ENCODE data around the gene CFAP52.
"Not testable (repeated sequence)": the region's sequence is repeated elsewhere in the genome, so short reads cannot be mapped to it uniquely, and the experiment has no call there.

The CFAP52 gene

DNA sequence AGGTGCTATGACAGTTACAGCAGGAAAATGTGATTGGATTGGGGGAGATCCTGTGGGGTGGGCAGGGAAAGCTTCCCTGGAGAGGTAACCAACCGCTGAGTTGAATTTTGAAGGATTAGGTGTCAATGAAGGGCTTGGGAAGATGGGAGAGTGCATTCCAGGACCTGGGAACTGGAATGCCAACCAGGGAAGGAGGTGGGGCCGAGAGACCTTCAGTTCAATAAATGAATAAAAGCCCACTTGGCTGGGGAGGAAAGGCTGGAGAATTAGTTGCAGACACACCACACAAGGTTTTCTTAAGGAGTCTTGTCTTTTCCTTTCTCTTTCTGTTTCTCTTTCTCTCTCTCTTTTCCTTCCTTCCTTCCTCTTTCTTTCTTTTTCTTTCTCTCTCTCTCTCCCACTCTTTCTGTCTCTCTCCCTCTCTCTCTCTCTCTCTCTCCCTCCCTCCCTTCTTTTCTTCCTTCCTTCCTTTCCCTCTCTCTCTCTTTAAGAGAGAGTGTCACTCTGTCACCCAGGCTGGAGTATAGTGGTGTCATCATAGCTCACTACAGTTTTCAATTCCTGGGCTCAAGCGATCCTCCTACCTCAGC lies 72.2 kb downstream of the CFAP52 start:
- no peak for FAIRE-seq

DNA sequence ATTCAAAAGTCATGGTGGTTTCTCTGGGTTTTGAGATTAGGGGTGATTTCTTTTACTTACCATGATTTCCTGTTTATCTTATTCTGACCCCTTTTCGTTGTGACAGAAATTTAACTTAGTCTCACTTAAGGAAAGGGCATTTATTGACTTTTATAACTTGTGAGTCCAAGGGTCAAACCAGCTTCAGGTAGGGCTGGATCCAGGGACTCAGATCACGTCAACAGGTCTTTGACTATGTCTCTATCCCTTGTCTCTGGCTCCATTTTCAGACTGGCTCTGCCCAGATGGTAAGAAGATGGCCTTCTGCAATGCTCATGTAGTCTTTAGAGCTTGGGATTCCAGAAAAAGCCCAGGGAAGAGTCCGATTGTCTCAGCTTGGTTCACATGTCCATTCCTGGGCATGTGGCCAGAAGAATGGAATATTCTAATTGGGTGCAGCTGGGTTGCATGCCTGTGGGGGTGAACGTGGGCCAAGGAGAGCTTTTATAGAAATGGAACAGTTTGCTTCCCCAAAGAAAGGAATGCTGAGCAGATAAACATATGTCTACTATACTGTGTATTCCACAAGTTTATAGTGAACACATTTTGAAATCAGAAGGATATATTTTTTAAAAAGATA lies 82.3 kb downstream of the CFAP52 start:
- FAIRE-seq, result no peak

DNA sequence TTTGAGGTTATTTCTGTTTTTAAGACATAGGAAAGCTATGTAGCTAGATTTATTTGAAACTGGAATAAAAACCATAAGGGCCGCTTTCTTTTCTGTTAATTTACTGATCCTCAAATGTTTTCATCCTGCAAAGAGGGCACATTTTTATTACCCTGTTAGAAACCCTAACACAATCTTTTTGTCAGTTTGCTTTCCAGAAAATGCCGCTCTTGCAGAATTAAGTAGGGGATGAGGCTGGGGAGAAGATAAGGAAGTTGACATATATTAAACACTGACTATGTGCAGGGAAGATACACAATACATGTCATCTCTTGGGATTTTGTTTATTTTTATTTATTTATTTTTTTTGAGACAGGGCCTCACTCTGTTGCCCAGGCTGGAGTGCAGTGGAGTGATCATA lies 84.6 kb downstream of the CFAP52 start:
- FAIRE-seq, result no peak

DNA sequence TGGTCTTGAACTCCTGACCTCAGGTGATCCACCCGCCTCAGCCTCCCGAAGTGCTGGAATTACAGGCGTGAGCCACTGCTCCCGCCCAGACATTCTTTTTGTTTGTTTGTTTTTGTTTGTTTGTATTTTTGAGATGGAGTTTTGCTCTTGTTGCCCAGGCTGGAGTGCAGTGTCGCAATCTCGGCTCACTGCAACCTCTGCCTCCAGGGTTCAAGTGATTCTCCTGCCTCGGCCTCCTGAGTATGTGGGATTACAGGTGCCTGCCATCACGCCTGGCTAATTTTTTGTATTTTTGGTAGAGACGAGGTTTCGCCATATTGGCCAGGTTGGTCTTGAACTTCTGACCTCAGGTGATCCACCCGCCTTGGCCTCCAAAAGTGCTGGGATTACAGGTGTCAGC lies 87.1 kb downstream of the CFAP52 start:
- not testable (repeated sequence) for FAIRE-seq

DNA sequence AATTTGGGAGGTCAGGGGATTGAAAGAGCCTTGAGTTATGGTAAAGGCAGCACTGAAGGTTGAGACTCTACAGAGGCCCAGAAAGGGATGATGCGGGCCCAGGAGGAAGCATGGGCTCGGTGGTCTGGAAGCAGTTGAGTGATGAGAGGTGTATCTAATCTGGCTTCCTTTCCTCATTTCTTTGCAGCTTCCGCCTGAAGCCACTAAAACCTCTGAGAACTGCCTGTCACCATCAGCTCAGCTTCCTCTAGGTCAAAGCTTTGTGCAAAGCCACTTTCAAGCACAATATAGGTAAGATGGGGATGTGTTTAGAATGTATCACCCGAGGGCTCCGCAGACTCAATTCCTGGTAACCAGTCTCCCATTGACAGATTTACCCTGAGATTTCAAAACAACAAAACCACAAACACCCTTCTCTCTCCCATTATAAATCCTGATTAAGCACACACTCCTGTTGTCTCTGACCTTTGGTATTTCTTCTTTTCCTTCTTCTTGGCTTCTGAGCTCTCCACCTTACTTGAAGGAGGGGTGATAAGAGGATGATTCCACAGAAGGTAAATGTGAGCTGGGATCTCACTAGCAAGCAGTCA lies 90.1 kb downstream of the CFAP52 start:
- FAIRE-seq, result no peak

DNA sequence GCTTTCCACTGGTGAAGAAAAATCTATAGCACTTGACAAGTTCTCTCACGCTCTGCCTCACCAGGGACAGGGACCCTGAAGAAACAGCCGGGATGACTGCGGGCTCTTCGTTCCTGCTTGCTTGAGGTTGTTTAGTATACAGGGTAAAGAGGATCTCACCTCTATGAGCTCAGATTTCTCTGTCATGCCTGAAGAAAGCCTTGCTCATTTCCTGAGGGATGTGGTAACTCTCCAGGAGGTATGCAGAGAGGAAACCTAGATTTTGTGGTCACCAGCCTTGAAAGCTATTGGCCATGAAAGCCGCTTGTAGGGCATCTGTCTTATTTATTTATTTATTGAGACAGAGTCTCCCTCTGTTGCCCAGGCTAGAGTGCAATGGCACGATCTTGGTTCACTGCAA lies 92.1 kb downstream of the CFAP52 start:
- no peak for FAIRE-seq

DNA sequence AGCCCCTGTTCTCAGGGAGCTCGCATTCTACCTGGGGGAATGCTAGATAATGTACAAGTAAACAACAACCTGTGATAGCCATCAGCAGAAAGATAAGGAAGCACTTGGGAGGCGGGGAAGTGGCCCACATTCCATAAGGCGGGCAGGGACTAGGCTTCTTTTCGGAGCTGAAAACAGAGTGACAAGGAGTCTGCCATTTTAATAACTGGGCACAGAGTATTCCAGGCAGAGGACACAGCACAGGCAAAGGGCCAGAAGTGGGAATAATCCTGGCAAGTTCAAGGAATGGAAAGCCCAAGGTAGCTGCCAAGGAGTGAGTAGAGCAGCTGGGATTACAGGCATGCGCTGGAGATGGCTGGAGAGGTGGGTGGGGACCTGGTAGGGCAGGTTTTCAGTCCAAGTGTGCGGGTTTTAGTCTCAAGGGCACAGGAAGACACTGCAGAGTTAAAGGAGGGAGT lies 93.1 kb downstream of the CFAP52 start:
- FAIRE-seq, result no peak

DNA sequence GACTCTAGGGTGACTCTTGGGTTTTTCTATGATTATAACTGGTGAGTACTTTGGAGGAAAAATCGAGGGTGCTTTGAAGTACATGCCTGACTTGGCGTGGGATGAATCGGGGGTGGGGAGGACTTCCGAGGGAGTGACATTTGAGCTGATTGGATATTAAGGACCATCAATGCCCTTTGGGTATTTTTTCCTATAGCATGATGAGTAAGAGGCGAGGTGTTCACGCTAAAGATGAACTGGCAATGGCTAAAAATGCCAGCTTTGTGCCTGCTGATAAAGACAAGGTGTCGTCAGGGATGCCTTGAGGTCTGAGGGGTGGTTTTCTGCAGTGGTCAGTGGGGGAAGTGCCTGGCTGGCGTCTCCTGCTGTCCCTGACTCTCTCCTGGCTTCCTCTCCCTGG lies 94.2 kb downstream of the CFAP52 start:
- FAIRE-seq, result no peak

DNA sequence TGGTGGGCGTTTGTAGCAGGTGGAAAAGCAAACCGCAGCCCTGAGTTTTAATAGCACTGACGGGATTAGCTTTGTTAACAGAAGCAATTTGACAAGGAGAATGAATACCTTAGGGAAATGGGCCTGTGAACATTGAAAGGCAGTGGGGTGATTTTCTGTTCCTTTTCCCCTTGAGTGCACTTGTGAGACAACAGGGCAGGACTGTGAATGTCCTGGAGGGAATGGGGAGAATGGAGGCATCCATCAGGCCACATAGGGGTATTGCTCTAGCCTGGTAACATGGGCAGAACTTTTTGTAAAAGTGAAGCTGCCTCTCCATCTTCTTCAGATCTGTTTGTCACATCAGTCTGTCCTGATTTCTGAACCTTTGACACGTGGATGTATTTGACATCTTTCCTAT lies 95.1 kb downstream of the CFAP52 start:
- FAIRE-seq, result no peak

DNA sequence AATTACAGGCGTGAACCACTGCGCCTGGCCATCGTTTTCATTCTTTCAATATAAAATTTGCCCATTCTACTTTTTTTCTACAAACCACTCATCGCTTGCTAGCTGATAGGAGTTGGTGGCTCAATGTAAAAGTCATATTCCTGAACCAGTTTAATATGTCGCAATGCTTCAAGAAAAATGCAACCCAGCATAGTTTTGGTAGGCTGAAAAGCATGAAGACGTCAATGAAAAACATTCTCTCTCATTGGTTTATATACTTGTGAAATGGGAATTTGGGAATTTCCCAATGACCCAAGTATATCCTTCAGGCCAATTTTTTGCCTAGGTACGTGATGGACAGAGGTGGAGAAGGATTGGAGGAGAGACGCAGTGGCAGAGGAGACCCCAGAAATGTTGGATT lies 95.8 kb downstream of the CFAP52 start:
- no peak for FAIRE-seq

DNA sequence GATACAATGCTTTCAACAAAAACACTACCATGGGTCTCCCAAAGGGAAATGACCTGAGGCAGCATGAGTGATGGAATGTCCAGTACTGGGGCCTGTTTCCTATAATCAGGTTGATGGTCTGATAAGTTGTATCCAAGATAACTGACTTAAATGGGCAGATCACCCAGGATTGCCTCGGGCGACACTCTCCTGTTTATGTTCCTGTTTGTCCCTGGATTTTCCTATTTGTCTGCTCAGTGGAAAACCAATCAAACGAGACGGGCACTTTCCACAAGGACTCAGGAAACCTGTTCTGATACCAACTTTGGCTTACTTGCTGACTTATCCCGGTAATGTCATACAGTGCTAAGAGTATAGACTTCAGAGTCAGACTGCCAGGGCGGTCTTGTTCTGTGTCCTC lies 96.2 kb downstream of the CFAP52 start:
- no peak for FAIRE-seq

DNA sequence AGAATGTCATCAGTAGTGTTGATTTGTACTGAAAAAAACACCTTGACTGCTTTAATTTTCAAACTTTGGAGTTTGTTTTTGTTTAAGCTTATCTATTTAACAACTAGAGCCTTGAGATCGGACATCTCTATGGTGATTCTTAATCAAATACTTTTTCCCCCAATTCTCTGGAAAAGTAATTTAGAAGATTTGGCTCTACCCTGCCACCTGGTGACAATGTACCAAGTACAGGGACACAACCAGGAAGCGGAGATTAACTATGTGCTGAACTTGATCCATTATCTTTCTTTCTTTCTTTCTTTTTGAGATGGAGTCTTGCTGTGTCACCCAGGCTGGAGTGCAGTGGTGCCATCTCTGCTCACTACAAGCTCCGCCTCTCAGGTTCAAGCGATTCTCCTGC lies 99.6 kb downstream of the CFAP52 start:
- no peak for FAIRE-seq

DNA sequence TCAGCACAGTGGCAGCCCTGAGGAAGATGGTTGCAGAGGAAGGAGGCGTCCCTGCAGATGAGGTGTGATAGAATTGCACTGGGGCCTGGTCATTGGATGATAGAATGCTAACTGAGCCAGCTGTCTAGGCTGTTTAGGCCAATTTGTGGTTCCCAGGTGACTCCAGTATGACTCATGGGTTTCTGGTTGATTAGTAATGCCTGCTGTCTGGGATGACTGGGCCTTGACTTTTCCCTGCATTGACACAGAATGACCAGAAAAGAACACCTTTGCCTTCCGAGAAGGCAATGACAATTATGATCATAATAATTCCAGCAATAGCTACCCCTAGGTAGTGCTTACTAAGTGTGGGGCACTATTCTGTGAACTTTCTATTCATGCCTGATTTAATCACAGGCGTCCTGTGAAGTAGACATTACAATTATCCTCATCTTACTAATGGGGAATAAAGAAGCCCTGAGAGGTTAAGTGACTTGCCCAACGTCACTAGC lies 100.4 kb downstream of the CFAP52 start:
- no peak for FAIRE-seq

DNA sequence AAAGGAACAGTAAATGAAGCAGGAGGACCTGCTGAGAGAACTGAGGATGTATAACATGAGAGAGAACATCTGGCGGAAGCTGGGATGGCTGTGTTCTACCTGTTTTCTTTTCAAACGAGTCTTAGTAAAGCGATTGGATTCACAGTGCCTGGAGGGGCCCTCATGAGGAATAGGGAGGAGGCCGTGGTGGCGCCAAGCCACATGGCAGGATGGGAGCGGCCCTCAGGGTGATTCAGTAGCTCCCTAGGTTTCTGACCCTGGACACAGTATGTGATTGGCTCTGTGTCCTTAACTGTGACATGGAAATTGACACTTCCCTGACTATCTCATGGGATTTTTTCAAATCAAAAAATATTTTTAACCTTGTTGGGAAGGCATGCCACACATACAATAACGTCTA lies 101.0 kb downstream of the CFAP52 start:
- FAIRE-seq, result no peak

DNA sequence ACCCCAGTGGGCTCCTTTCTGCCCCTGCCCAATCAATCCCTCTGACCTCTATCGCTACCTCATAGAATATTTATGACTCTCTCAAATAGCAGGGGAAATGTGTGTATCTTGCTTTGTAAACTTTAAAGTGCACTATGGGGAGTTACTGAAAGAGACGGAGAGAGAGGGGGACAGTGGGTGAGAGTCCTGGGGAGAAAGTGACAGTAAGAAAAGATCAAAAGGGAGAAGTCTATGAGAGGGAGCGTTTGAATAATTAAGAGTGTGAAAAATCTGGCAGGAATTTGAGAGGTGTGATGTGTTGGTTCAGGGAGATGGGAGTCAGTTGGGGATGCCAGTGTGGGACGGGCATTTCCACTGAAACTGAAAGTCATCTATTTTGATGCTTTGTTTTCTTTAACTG lies 101.5 kb downstream of the CFAP52 start:
- no peak for FAIRE-seq

DNA sequence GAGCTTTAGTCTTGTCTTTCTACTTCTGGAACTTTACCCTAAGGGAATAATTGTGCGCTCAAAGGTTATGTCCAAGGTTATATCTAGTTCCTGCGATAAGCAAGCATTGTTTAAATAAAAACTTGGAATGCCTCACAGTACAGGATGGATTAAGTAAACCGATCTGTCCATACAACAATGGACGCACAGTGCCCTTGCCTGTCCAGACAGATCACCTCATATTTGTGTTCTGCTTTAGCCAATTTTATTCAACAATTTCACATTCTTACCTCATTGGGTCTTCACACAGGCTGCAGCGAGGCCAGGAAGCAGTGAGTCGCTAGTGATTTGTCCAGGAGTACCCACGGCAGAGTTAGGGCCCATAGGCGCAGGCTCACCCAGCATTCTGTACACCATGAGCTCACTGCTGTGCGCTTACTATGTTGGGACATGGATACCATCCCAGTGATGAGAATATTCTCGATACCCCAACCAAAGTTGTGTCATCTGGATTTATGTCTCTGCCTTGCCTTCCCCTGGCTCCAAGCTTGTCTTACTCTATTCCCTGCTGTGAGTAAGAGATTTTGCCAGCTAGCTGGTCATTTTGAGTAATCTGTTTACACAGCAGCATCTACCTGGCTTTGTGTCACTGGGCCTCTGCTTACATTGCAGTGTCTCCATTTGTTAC lies 108.6 kb downstream of the CFAP52 start:
- FAIRE-seq, result no peak
